Keratinocyte (primary cell): ENCODE measurements around the gene NPHS1. TPM values are rescaled to one million over a fixed set of nuclear protein-coding genes. Genes with fewer than 3 reads are reported as not detected.

Experiments used
- DNase-seq: peaks from one replicate; pipeline ENCODE4 v3.0.0-alpha.2; 2011; ENCODE audit warnings: low read depth, missing footprints, low spot score
- FAIRE-seq: peaks from 2 replicates; lab custom pipeline; 2011; peaks lifted over from hg19 to GRCh38; lab: Jason Lieb, UNC
- H2AFZ ChIP-seq: 2 replicates; pipeline ENCODE4 v1.6.0; 2012; ENCODE audit warnings: low read length, control low read depth, inconsistent platforms; ENCODE audit not compliant: control insufficient read depth
- H3K27ac ChIP-seq: 2 replicates; pipeline ENCODE4 v1.5.1; 2011; ENCODE audit warnings: low read length; ENCODE audit not compliant: control insufficient read depth, insufficient read depth
- H3K27me3 ChIP-seq: 3 replicates; pipeline ENCODE4 v1.6.0; 2011; ENCODE audit warnings: low read length; ENCODE audit not compliant: control insufficient read depth, insufficient read depth; ENCODE audit errors: extremely low read depth
- H3K36me3 ChIP-seq, 2 experiments: 2 replicates in 1 of 2; 3 replicates in 1 of 2; pipeline ENCODE4 v1.5.1; 2011; ENCODE audit warnings: low read length in 2 of 2, mild to moderate bottlenecking in 1 of 2; ENCODE audit not compliant: control insufficient read depth in 2 of 2, insufficient read depth in 2 of 2; ENCODE audit errors: extremely low read depth in 1 of 2
- H3K4me1 ChIP-seq: 3 replicates; pipeline ENCODE4 v1.5.1; 2011; ENCODE audit warnings: low read length; ENCODE audit not compliant: control insufficient read depth, insufficient read depth; ENCODE audit errors: extremely low read depth
- H3K4me2 ChIP-seq: 3 replicates; pipeline ENCODE4 v1.6.0; 2011; ENCODE audit warnings: low read depth, low read length; ENCODE audit not compliant: control insufficient read depth, insufficient read depth; ENCODE audit errors: extremely low read depth
- H3K4me3 ChIP-seq, 3 experiments: fragments of 200-600 bp in 1 of 3; sonication (generic) in 1 of 3; 2 replicates in 2 of 3; 3 replicates in 1 of 3; pipeline ENCODE4 v1.5.1; 2011 to 2016; ENCODE audit warnings: low read length in 3 of 3, mild to moderate bottlenecking in 3 of 3, control low read depth in 2 of 3, inconsistent platforms in 1 of 3, low read depth in 1 of 3, mixed read lengths in 1 of 3, mixed run types in 1 of 3, moderate library complexity in 1 of 3; ENCODE audit not compliant: control insufficient read depth in 2 of 3, insufficient read depth in 2 of 3; ENCODE audit errors: extremely low read depth in 1 of 3
- H3K79me2 ChIP-seq: 2 replicates; pipeline ENCODE4 v1.6.0; 2012; ENCODE audit warnings: low read length; ENCODE audit not compliant: control insufficient read depth, insufficient read depth
- H3K9ac ChIP-seq: 3 replicates; pipeline ENCODE4 v1.6.0; 2011; ENCODE audit warnings: low read length; ENCODE audit not compliant: control insufficient read depth, insufficient read depth; ENCODE audit errors: extremely low read depth
- H3K9me1 ChIP-seq: 3 replicates; pipeline ENCODE4 v1.6.0; 2011; ENCODE audit warnings: low read length; ENCODE audit not compliant: control insufficient read depth, insufficient read depth; ENCODE audit errors: extremely low read depth
- H3K9me3 ChIP-seq: 2 replicates; pipeline ENCODE4 v1.5.1; 2012; ENCODE audit warnings: low read depth, low read length; ENCODE audit not compliant: control insufficient read depth
- H4K20me1 ChIP-seq: 3 replicates; pipeline ENCODE4 v1.6.0; 2011; ENCODE audit warnings: low read length; ENCODE audit not compliant: control insufficient read depth, insufficient read depth; ENCODE audit errors: extremely low read depth
- CTCF ChIP-seq, 3 experiments: IDR thresholded peaks in 1 of 3; conservative IDR thresholded peaks in 1 of 3; optimal IDR thresholded peaks in 1 of 3; 2 replicates in 2 of 3; 3 replicates in 1 of 3; pipeline versions ENCODE3 to v1.5.1; 2011; ENCODE audit warnings: low read length in 3 of 3, mild to moderate bottlenecking in 3 of 3, moderate library complexity in 2 of 3, control low read depth in 1 of 3, inconsistent platforms in 1 of 3; ENCODE audit not compliant: insufficient read depth in 2 of 3; ENCODE audit errors: extremely low read depth in 1 of 3
- EZH2 ChIP-seq: IDR thresholded peaks from one replicate; pipeline ENCODE4 v1.6.1; 2012; ENCODE audit warnings: inconsistent platforms, mild to moderate bottlenecking, low read length, moderate library complexity
- dilution Hi-C: fragments of 300-500 bp; cut with MboI; formaldehyde crosslinking; loops from one replicate; pipeline ENCODE4 v1.7.0; 2020; ENCODE audit warnings: low sequenced_read_pairs; ENCODE audit not compliant: extremely low pct_ligation_motif_present
- polyA plus RNA-seq, 5 experiments: library from polyadenylated mRNA; depleted of rRNA in 3 of 5; stranded (reverse) in 3 of 5; stranded (forward) in 1 of 5; unstranded in 1 of 5; fragments of >200 nt; gene quantifications; 1 replicate in 1 of 5; 2 replicates in 3 of 5; 3 replicates in 1 of 5; pipeline versions ENCODE4 v1.2.1 to v1.2.3, GENCODE V29; 2011 to 2012; ENCODE audit warnings: missing spikeins in 2 of 5, low read depth in 1 of 5, low replicate concordance in 1 of 5

The NPHS1 gene
- polyA plus RNA-seq, 1 donor (not counting 4 experiments of a cell fraction or from before 2014, with no cell fraction given) = not detected

DNA sequence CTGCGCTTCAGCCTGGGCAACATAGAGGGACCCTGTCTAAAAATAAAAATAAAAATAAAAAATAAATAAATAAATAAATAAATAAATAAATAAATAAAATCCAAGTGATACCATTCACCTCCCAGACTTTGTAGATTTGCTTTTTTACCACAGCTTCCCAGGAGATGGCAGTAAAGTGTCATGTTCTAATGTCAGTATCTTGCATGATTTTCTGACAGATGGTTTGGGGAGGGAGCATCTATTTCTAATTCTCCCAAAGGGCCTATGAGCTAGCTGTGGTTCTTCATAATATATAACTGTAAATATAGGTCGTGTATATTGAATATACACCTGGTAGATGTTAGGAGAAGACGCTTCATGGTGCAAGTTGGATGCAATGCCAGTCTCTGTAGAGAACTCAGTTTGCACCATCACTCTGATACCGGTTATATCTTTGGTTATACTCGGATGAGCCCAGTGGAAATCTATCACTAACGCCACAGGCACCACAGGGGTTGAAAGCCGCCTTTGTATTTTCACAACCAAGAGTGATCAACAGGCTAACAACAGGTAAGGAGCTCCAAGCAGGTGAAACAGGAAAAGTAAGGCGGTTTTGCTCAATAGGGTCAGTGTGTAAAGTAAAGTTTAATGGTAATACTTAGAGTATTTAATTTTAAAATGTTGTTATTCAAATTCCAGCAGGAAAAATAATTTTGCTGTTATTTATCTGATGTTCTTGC is 30.0 kb upstream of the NPHS1 start:
- FAIRE-seq (no peak), DNase-seq (no peak)
- dilution Hi-C loops = no loop called here
- Histone ChIP-seq H3K36me3 (peaks cover 0 to 5% of the 10 kb centered on the region in 2 experiments), H3K9me1 (no peaks in the 10 kb centered on the region), H3K79me2 (no peaks in the 10 kb centered on the region), H3K27ac (no peak overlapping the region), H3K4me3 (no peak overlapping the region), H3K4me1 (no peaks in the 10 kb centered on the region), H3K9me3 (no peaks in the 10 kb centered on the region), H3K4me2 (no peak overlapping the region), H2AFZ (no peak overlapping the region), H3K9ac (no peak overlapping the region), H3K27me3 (peaks cover 7% of the 10 kb centered on the region), H4K20me1 (peaks cover 2% of the 10 kb centered on the region)
- peak; percentile 16 to 33 (median 32) for TF ChIP-seq CTCF (optimal IDR thresholded peaks at IDR 0.05 in 1 of 3, IDR thresholded peaks at IDR 0.05 in 1 of 3, conservative IDR thresholded peaks at IDR 0.05 in 1 of 3; ENCODE audit: extremely low read depth in 1 of 3, insufficient read depth in 2 of 3, low read length in 3 of 3)
- TF ChIP-seq EZH2 = no peak

- no peaks in the 10 kb centered on the region for H3K79me2 ChIP-seq
- H3K27me3 ChIP-seq = peaks cover 7% of the 10 kb centered on the region
- H3K9ac ChIP-seq = no peak overlapping the region
- H4K20me1 ChIP-seq = peaks cover 2% of the 10 kb centered on the region
- no peak overlapping the region for H3K4me3 ChIP-seq
- H2AFZ ChIP-seq = no peak overlapping the region
- peak; percentile 84 for FAIRE-seq
- H3K27ac ChIP-seq = no peak overlapping the region
- no peak for DNase-seq
- dilution Hi-C loops = no loop called here
- TF ChIP-seq EZH2 (no peak), CTCF (optimal IDR thresholded peaks at IDR 0.05 in 1 of 3, IDR thresholded peaks at IDR 0.05 in 1 of 3, conservative IDR thresholded peaks at IDR 0.05 in 1 of 3; ENCODE audit: extremely low read depth in 1 of 3, insufficient read depth in 2 of 3, low read length in 3 of 3) (no peak)
- H3K4me1 ChIP-seq = no peaks in the 10 kb centered on the region
- no peak overlapping the region for H3K4me2 ChIP-seq
- H3K9me1 ChIP-seq = no peaks in the 10 kb centered on the region
- no peaks in the 10 kb centered on the region for H3K9me3 ChIP-seq
- H3K36me3 ChIP-seq = no peaks in the 10 kb centered on the region
Measured at GRCh38 chr19:35879770-35880317, 27.5 kb upstream of the NPHS1 start.
